Fibroblast of skin of scalp (primary cell): ENCODE data around the gene PGLYRP2.
"Not testable (repeated sequence)": the region's sequence is repeated elsewhere in the genome, so short reads cannot be mapped to it uniquely, and the experiment has no call there.

Experiments used
- DNase-seq: peaks from one replicate; pipeline ENCODE4 v3.0.0-alpha.2; 2013

PGLYRP2 gene

GRCh38 chr19:15488489-15489226 is 9.4 kb upstream of the PGLYRP2 start:
- DNase-seq: no peak

GRCh38 chr19:15487038-15487437 is 7.7 kb upstream of the PGLYRP2 start:
- no peak for DNase-seq

- DNase-seq: not testable (repeated sequence)
Measured at GRCh38 chr19:15485768-15486167, 6.5 kb upstream of the PGLYRP2 start.

DNA sequence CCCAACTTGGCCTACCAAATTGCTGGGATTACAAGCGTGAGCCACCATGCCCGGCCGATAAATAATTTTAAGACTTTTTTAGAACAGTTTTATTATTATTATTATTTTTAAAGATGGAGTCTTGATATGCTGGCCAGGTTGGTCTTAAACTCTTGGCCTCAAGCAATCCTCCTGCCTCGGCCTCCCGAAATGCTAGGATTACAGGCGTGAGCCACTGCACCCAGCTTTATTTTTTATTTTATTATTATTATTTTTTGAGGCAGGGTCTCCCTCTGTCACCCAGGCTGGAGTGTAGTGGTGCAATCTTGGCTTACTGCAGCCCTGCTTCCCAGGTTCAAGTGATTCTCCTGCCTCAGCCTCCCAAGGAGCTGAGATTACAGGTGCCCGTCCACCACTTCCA is 1.7 kb upstream of the PGLYRP2 start:
- not testable (repeated sequence) for DNase-seq

DNA sequence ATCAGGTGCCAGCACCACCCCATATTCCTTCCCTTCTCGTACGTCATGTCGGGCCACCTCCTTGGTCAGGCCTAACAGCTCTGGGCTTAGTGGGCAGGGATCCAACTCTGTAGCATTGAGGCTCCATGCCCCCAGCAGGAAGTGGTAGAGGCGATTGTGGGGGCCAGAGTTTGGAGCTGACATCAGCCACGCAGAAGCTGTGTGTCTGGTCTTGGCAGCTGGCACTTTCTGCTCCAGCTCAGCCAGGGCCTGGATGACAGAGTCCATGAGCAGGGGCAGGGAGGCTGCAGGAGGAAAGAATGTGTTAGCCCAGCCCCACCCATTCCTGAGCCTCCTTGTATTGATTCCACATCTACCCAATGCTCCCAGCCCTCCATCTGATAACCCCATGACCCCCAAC is 3.0 kb downstream of the PGLYRP2 start:
- no peak for DNase-seq

DNA sequence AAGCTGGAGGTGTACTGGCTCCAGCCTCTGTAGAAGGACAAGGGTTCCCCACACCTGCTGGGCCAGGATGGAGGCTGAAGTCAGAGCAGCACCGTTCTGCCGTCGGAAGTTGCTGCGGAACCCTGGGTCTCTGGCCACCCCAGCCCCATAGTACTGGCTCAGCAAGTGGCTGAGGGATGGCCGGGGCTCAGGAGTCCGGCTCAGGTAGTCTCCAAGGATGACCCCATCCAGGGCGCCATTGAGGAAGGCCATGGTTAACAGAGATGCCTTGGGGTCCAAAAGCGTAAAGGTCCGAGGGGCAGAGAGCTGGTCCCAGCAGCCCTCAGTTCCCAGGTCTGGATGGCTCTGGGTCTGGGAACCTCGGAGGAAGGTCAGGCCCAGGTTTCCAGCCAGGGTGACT is 3.7 kb downstream of the PGLYRP2 start:
- no peak for DNase-seq

DNA sequence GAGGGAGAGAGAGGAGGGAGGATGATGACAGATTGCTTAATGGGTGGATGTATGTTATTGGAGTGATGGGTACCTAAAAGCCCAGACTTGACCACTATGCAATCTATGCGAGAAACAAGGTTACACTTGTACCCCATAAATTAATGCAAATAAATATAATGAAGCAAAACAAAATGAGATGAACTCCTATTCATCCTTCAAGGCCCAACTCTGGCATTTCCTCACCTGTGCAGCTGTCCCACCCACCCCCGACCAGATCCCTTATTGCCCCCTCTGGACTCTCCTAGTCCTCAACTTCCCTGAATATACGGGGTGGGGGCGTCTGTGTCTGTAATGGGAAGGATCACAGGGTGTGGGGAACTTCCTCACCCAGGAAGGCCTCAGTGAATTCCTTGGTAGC is 4.1 kb downstream of the PGLYRP2 start:
- no peak for DNase-seq

DNA sequence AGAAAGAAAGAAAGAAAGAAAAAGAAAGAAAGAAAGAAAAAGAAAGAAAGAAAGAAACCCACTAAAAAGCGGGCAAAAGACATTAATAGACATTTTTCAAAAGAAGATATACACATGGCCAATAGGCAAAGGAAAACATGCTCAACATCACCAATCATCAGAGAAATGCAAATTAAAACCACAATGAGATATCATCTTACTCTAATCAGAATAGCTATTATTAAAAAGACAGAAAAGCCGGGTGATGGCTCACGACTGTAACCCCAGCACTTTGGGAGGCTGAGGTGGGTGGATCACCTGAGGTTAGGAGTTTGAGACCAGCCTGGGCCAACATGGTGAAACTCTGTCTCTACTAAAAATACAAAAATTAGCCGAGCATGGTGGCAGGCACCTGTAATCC is 5.5 kb downstream of the PGLYRP2 start:
- not testable (repeated sequence) for DNase-seq

DNA sequence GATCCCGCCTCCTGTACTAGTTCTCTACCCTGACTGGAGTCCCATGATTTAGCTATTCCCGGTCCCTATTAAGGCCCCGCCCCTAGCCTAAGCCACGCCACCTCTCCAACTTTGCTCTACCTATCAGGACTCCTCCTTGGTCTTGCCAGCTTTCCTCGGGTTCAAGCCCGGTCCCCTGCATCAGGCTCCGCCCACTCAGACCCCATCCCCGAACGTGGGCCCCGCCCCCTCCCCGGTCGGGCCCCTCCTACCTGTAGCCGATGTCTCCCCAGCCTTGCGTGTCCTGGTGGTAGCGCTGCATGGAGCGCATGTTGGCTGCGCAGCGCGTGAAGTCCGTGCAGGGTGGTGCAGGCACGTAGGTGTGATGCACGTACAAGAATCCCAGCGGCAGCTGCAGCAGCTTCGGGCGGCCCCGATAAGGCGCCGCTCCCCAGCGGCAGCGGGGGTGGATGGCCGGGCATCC is 7.6 kb downstream of the PGLYRP2 start:
- no peak for DNase-seq

DNA sequence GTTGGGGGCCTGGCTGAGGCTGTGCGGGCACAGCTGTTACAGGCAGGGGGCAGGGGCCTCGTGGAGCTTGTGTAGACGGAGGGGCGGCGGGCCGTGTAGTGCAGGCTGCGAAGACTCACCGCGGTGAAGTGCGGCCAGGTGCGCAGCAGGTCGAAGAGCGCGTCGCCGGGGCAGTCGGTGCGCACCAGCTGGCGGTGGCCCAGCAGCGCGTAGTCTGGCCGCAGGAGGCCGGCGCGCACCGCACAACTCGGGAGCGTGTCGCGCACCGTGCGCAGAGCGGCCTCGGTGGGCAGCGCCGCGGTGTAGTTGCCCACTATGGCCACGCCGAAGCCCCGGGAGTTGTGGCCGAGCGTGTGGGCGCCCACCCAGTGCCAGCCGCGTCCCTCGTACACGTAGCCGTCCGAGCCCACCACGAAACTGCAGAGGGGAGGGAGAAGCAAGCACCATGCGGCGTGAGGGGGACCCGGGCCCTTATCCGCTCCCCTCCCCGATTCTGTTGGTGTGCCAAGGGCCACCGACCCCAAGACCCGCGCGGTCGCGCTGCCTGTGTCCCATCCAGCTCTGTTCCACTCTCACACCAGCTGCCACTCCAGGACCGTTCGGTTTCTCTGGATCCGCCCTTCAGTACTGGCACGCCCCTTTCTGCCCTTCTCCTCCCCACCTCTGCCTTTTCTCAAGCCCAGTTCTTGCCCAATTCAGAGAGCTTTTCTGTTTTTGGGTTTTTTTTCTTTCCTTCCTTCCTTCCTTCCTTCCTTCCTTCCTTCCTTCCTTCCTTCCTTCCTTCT is 9.6 kb downstream of the PGLYRP2 start:
- no peak for DNase-seq

DNA sequence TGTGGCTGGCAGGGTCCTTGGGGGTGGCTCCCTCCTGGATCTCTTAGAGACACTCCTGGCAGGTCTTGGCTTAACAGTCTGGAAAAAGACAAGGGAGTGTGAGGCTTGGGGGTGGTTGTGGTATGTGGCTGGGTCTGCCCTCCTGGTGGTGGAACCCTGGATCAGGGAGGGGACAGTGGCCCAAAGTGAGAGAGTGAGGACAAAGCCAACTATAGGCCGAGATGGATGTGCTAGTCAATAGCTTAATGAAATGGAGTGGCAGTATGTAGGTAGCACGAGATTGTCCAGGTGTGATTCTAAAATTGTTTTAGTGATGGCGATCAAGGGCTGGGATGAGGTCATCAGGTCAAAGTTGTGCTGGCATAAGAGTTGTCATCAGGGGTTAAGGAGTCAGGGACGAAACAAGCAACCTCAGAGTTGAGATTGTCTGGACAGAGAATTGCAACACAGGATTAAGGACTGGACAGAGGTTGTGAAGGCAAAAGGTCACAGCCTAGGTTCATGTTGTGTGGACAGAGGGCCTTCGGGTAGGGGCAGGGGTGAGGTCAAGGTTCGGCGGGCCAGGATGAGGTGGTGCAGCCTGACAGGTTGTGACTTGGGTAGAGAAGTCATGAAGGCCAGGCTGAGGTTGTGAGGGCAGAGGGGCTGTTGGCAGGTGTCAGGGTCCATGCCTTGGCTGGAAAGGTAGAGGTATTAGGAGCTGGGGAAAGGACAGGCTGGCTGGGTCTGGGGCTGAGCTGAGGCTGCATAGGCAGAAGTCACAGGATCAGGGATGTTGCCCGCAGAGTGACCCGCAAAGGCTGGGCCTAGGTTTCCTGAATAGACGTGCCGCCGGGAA is 10.4 kb downstream of the PGLYRP2 start:
- no peak for DNase-seq

DNA sequence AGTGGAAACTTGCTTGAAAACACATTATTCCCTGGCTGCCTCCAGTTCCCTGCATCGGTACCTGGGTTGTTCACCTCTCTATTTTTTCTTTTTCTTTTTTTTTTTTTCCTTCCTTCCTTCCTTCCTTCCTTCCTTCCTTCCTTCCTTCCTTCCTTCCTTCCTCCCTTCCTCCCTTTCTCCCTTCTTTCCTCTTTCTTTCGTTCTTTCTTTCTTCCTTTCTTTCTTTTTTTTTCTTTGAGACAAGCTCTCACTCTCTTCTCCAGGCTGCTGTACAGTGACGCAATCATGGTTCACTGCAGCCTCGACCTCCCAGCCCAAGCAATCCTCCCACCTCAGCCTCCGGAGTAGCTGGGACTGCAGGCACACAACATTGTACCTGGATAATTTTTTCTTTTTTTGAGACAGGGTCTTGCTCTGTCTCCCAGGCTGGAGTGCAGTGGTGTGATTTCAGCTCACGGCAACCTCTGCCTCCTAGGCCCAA is 11.5 kb downstream of the PGLYRP2 start:
- no peak for DNase-seq

- DNase-seq: no peak
Measured at GRCh38 chr19:15466851-15467733, 12.2 kb downstream of the PGLYRP2 start.

DNA sequence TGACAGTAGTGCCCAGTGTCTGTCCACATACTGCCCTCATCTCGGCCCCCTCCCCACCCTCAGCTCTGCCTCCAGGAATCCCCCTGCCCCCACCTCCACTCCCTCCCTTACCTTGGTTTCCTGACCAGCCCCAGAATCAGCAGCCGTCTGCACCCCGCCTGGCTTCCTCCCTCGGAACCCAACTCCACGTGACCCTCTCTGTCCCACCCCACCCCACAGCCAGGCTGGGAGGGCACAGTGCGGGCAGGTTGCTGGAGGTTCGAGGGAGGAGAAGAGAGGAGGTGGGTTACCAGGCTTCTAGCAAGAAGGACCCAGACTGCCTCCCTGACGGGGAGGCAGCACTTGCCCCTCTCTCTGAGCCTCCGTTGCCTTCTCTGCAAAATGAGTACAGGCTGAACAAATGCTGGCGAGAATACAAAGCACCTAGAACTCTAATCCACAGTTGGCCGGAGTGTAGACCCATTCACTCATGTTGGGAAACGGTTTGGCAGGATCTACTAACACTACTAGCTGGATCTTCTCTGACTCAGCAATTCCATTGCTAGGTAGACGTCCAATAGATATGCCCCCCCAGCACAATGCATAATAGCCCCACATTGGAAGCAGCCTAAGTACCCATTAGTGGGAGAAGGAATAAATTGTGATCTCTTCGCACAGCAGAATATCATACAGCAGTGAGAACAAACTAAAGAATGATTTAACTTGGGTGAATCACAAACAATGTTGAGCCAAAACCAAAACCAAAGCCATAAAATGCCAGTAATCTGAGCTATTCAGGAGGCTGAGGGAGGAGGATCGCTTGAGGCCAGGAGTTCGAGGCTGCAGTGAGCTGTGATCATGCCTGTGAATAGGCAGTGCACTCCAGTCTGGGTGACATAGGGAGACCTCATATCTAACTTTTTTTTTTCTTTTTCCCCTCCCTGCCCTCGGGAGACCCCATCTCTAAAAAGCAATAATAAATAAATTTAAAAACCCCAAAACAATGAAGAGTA is 14.6 kb downstream of the PGLYRP2 start, which contains the start of gene RASAL3:
RASAL3 (minus strand) TSS at position 151 of the 992 bp plus-strand sequence. CDS start 186 bp downstream, outside the sequence.
- no peak for DNase-seq

DNA sequence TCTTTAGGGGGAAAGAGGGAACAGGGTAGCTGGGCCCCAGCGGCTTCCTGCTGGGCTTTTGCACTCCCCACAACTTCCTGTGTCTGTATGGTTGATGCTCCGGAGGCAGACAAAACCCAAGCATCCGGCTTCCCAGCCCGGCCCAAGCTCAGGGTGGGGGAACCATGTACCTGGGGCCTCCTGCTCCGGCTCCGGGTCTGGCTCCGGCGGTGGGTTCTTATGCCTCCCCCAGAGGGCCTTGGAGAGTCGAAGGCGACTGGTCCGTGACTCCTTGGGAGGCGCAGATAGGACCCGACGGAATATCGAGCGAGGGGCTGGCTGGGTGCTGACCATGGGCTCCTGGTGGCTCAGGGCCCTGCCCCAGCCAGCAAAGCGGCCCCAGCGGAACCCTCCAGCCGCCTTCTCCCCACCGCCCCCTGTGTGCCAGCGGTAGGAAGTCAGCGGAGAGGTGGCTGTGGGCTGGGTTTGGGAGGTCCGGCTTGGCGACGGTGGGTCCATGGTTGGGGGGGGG is 15.4 kb downstream of the PGLYRP2 start:
- DNase-seq: no peak

DNA sequence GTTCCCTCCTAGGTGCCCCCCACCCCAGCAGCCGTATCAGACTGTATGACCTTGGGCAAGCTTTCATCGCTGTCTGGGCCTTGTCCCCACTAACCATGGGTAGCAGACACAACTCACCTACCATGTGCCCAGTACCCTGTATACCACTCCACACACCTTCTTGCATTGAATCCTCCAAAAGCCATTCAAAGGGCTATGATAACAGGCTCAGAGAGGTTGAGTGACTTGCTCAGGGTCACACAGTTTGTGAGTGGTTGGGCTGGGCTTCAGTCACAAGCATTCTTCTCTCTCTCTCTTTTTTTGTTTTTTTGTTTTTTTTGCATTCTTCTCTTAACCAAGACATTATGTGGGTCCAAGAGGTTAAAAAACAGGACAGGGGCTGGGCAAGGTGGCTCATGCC is 17.6 kb downstream of the PGLYRP2 start:
- DNase-seq: no peak

DNA sequence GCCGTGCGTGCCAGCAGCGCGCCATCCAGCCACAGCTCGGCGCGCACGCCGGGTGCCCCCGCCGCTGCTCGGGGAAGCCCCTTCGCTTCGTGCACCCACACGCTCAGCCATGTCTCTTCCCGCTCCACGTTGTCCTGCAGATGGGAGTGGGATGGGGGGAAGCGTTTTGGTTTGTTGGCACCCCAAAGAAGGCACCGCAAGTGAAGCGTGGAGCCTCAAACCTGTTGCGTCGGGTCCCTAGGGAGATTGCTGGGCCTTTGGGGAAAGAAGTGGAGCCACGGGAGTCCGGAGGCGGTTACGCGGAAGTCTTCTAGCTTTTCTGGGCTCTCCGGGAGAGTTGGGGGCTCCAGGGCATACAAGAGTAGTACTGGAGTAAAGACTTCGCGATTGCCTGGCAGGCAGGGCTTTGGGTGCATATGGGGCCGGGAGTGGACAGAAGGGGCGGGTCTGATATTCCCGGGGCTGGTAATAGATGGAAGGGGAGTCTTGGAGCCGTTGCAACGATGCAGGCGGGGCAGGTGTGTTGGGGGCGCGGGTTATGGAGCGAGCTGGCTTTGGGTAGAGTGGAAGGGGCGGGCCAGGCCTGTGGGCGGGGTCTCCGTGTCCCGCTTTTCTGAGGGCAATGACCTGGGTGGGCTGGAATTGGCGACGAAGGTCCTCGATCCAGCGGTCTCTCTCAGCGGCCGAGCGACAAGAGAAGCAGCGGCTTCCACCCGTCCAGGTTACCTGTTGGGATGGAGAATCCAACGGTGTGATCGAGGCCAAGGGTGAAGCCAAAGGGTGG is 21.4 kb downstream of the PGLYRP2 start:
- no peak for DNase-seq

GRCh38 chr19:15456871-15457700 is 22.2 kb downstream of the PGLYRP2 start:
- DNase-seq: no peak
